OCI-LY1 (cell line): ENCODE data around the gene AK4.
"Not testable (repeated sequence)": the region's sequence is repeated elsewhere in the genome, so short reads cannot be mapped to it uniquely, and the experiment has no call there.

Source experiments
- H2AFZ ChIP-seq: fragments of 200-600 bp; sonication (generic), shearing (Covaris generic); 2 replicates; pipeline ENCODE4 v1.6.0; 2014; ENCODE audit warnings: antibody characterized with exemption, mild to moderate bottlenecking, low read length
- H3F3A ChIP-seq: fragments of 200-600 bp; sonication (generic), shearing (Covaris generic); 2 replicates; pipeline ENCODE4 v1.6.0; 2014; ENCODE audit warnings: mild to moderate bottlenecking, antibody characterized with exemption, low read length, moderate library complexity; ENCODE audit not compliant: insufficient read depth
- H3K27ac ChIP-seq: fragments of 200-600 bp; sonication (generic); 2 replicates; pipeline ENCODE4 v1.5.1; 2014; ENCODE audit warnings: low read length, mixed run types, mild to moderate bottlenecking, low read depth; ENCODE audit not compliant: poor library complexity, severe bottlenecking
- H3K27me3 ChIP-seq: fragments of 200-600 bp; sonication (generic); 2 replicates; pipeline ENCODE4 v1.6.0; 2014; ENCODE audit warnings: antibody characterized with exemption, mild to moderate bottlenecking, low read length, moderate library complexity; ENCODE audit not compliant: insufficient read depth
- H3K36me3 ChIP-seq: fragments of 200-600 bp; sonication (generic); 2 replicates; pipeline ENCODE4 v1.6.1; 2014; ENCODE audit warnings: mild to moderate bottlenecking, antibody characterized with exemption, low read length, moderate library complexity, mixed read lengths; ENCODE audit not compliant: insufficient read depth
- H3K4me1 ChIP-seq: fragments of 200-600 bp; sonication (generic); 2 replicates; pipeline ENCODE4 v1.5.1; 2014; ENCODE audit warnings: mild to moderate bottlenecking, low read length, moderate library complexity; ENCODE audit not compliant: insufficient read depth, severe bottlenecking
- H3K4me2 ChIP-seq: fragments of 200-600 bp; sonication (generic), shearing (Covaris generic); 2 replicates; pipeline ENCODE4 v1.6.1; 2014; ENCODE audit warnings: low read length
- H3K4me3 ChIP-seq: fragments of 200-600 bp; sonication (generic); 2 replicates; pipeline ENCODE4 v1.5.1; 2014; ENCODE audit warnings: low read length, low read depth, mild to moderate bottlenecking, mixed read lengths; ENCODE audit not compliant: poor library complexity, severe bottlenecking
- H3K79me2 ChIP-seq: fragments of 200-600 bp; shearing (Covaris generic); 2 replicates; pipeline ENCODE4 v1.6.1; 2016; ENCODE audit warnings: mixed run types, low read length, mixed read lengths; ENCODE audit not compliant: insufficient read depth
- H3K9ac ChIP-seq: fragments of 200-600 bp; sonication (generic), shearing (Covaris generic); 2 replicates; pipeline ENCODE4 v1.6.1; 2014; ENCODE audit warnings: mild to moderate bottlenecking, low read length, mixed read lengths
- H3K9me2 ChIP-seq: fragments of 200-600 bp; sonication (generic), shearing (Covaris generic); 2 replicates; pipeline ENCODE4 v1.6.1; 2014; ENCODE audit warnings: low read depth, mild to moderate bottlenecking, low read length, mixed read lengths
- H3K9me3 ChIP-seq: fragments of 200-600 bp; shearing (Covaris generic); 2 replicates; pipeline ENCODE4 v1.6.1; 2014; ENCODE audit warnings: low read length, mixed read lengths
- H4K20me1 ChIP-seq: fragments of 200-600 bp; sonication (generic), shearing (Covaris generic); 2 replicates; pipeline ENCODE4 v1.6.0; 2016; ENCODE audit warnings: mild to moderate bottlenecking, low read length; ENCODE audit not compliant: insufficient read depth
- EZH2 ChIP-seq: fragments of 200-600 bp; sonication (generic), shearing (Covaris generic); IDR thresholded peaks from 2 replicates; pipeline ENCODE4 v1.8.0; 2017; ENCODE audit warnings: borderline replicate concordance, mixed run types, mild to moderate bottlenecking, antibody characterized with exemption, low read length, moderate library complexity, mixed read lengths
- TF ChIP-seq, protein P1 (sequence below): fragments of 200-600 bp; sonication (generic), shearing (Covaris generic); IDR thresholded peaks from 2 replicates; pipeline ENCODE4 v1.5.1; 2017; ENCODE audit warnings: mild to moderate bottlenecking, antibody characterized with exemption, low read length, moderate library complexity, mixed read lengths

The AK4 gene

GRCh38 chr1:65141394-65141793 is 6.6 kb upstream of the AK4 start:
- Histone ChIP-seq H3K36me3 (no peaks in the 10 kb centered on the region), H3K79me2 (no peaks in the 10 kb centered on the region), H3K27ac (no peak overlapping the region), H3K4me3 (no peak overlapping the region), H3K27me3 (no peaks in the 10 kb centered on the region), H3K9me2 (no peaks in the 10 kb centered on the region), H3K9ac (no peak overlapping the region), H3K9me3 (no peaks in the 10 kb centered on the region), H4K20me1 (no peaks in the 10 kb centered on the region), H3K4me1 (no peaks in the 10 kb centered on the region), H3F3A (no peaks in the 10 kb centered on the region), H3K4me2 (no peak overlapping the region), H2AFZ (no peak overlapping the region)
- TF ChIP-seq, protein P1, sequence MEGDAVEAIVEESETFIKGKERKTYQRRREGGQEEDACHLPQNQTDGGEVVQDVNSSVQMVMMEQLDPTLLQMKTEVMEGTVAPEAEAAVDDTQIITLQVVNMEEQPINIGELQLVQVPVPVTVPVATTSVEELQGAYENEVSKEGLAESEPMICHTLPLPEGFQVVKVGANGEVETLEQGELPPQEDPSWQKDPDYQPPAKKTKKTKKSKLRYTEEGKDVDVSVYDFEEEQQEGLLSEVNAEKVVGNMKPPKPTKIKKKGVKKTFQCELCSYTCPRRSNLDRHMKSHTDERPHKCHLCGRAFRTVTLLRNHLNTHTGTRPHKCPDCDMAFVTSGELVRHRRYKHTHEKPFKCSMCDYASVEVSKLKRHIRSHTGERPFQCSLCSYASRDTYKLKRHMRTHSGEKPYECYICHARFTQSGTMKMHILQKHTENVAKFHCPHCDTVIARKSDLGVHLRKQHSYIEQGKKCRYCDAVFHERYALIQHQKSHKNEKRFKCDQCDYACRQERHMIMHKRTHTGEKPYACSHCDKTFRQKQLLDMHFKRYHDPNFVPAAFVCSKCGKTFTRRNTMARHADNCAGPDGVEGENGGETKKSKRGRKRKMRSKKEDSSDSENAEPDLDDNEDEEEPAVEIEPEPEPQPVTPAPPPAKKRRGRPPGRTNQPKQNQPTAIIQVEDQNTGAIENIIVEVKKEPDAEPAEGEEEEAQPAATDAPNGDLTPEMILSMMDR: no peak
- no peak for TF ChIP-seq EZH2

DNA sequence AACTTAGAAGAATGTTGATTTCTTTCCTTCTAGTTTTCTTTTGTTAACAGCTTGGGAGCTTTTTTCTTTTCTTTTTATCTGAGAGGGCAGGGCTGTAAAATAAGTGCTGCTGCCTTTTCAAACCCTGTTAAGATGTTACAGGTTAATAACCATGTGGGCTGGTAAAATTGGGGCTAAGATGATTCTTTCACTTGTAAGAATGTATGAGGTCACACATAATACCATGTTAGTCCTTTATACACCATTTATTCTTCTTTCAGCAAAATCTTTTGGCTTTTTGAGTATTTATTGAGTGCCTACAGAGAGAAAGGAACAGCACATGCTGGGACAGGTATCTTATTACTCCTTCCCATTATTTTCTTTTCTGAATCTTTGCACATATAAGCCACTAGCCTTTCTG is 6.1 kb upstream of the AK4 start:
- Histone ChIP-seq H4K20me1 (no peaks in the 10 kb centered on the region), H3K4me3 (no peak overlapping the region), H3K27ac (no peak overlapping the region), H3K9me3 (no peaks in the 10 kb centered on the region), H3K27me3 (no peaks in the 10 kb centered on the region), H3K36me3 (no peaks in the 10 kb centered on the region), H3K9ac (no peak overlapping the region), H3K9me2 (no peaks in the 10 kb centered on the region), H3K4me2 (no peak overlapping the region), H2AFZ (no peak overlapping the region), H3K4me1 (no peaks in the 10 kb centered on the region), H3K79me2 (no peaks in the 10 kb centered on the region), H3F3A (no peaks in the 10 kb centered on the region)
- TF ChIP-seq, protein P1: no peak
- TF ChIP-seq EZH2: no peak

DNA sequence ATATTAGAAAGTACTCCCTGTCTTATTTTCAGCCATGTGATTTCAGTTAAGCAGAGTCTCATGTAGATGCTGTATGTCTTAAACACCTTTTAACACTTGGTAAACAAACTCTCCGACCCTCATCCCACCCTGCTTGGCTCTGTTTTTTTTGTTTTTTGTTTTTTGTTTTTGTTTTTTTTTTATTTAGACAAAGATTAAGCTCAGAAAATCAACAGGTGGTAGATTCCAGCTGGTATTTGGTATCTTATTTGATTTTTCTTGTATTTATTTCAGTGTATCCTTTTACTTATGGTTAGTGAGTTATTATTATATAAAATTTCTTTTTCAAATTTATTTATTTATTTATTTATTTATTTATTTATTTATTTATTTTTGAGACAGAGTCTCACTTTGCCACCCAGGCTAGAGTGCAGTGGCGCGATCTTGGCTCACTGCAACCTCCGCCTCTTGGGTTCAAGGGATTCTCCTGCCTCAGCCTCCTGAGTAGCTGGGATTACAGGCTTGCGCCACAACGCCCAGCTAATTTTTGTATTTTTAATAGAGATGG is 4.8 kb upstream of the AK4 start:
- H3K9ac ChIP-seq, H3K4me1 ChIP-seq, H3K4me2 ChIP-seq, H3F3A ChIP-seq, H3K9me3 ChIP-seq, H3K36me3 ChIP-seq, H2AFZ ChIP-seq, H3K9me2 ChIP-seq, H3K79me2 ChIP-seq, H3K27me3 ChIP-seq, H3K27ac ChIP-seq, H3K4me3 ChIP-seq, H4K20me1 ChIP-seq: not testable (repeated sequence)

DNA sequence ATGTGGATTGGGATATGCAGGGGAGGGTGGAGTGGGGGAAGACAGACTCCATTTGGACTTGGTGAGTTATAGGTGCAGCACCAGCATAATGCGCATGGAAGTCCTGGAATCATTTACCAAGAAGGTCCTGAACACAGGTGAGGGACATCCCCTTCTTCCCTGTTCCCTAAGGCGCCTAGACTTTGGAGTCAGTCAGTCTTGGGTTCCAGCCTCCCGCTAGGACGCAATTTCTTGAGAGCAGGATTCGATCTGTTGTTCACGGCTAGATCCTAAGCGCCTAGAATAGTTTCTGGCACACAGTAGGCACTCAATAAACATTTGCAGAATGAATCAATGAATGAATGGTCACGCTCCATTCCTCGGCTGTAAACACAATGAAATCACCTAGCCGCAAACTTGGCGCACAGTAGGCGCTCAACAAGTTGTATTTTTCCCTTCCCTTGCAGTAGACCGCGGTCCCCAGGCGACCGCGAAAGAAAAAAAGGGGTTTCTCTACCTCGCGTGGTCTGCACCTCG is 1.0 kb upstream of the AK4 start:
- Histone ChIP-seq H2AFZ (no peak overlapping the region), H3K9me2 (no peaks in the 10 kb centered on the region), H3K27ac (no peak overlapping the region), H3K27me3 (no peaks in the 10 kb centered on the region), H3K9me3 (no peaks in the 10 kb centered on the region), H3K4me3 (peak overlapping the region; percentile 61), H3F3A (no peaks in the 10 kb centered on the region), H3K79me2 (no peaks in the 10 kb centered on the region), H3K36me3 (no peaks in the 10 kb centered on the region), H4K20me1 (no peaks in the 10 kb centered on the region), H3K9ac (no peak overlapping the region), H3K4me1 (peaks cover 4% of the 10 kb centered on the region), H3K4me2 (peak overlapping the region; percentile 64)
- TF ChIP-seq, protein P1: no peak
- TF ChIP-seq EZH2: no peak
